Measurements from ENCODE around the gene TAC4. TPM values are rescaled to one million over a fixed set of nuclear protein-coding genes. Genes with fewer than 3 reads are reported as not detected.
A peak's percentile ranks its signal among the peaks of the same experiment; 100 is the strongest.

Gene TAC4
- total RNA-seq, 4 donors from 2014 or later: not detected

DNA sequence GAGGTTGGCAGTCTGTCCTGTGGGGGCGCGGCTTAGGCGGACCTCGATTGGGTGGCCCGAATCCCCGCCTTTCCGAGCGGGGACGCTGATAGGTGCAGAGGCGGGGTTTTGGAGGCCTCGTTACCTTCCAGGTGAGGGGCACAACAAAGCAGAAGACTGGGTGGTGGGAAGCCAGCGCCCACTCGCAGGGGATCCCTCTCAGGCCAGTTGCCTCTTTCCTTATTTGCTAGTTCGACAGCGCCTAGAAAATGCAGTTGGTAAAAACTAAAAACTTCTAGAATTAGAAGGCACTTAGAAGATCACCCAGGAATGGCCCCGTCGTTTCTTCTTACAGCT lies 58.7 kb downstream of the TAC4 start:
- Histone ChIP-seq H3K36me3 (peaks cover 3 to 35% (median 9%) of the 10 kb centered on the region in 3 donors), H3K27ac (peak overlapping the region in 3 of 4 donors; percentile 45 to 99 (median 95)), H3K4me3 (peak overlapping the region; percentile 66 to 98 (median 92)), H3K9me3 (no peaks in the 10 kb centered on the region), H3K4me1 (peaks cover 0 to 60% (median 26%) of the 10 kb centered on the region in 3 donors), H3K27me3 (no peaks in the 10 kb centered on the region)
- 3 to 12% methylated on average over 2 to 4 of the region's 17 CpGs for WGBS, 2 donors
- DNase-seq: no peak
- TF ChIP-seq POLR2A (IDR thresholded peaks at IDR 0.05): no peak
- TF ChIP-seq, protein P1, sequence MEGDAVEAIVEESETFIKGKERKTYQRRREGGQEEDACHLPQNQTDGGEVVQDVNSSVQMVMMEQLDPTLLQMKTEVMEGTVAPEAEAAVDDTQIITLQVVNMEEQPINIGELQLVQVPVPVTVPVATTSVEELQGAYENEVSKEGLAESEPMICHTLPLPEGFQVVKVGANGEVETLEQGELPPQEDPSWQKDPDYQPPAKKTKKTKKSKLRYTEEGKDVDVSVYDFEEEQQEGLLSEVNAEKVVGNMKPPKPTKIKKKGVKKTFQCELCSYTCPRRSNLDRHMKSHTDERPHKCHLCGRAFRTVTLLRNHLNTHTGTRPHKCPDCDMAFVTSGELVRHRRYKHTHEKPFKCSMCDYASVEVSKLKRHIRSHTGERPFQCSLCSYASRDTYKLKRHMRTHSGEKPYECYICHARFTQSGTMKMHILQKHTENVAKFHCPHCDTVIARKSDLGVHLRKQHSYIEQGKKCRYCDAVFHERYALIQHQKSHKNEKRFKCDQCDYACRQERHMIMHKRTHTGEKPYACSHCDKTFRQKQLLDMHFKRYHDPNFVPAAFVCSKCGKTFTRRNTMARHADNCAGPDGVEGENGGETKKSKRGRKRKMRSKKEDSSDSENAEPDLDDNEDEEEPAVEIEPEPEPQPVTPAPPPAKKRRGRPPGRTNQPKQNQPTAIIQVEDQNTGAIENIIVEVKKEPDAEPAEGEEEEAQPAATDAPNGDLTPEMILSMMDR (IDR thresholded peaks at IDR 0.05): no peak
- intact Hi-C loops (cut with DNase I): no loop called here

DNA sequence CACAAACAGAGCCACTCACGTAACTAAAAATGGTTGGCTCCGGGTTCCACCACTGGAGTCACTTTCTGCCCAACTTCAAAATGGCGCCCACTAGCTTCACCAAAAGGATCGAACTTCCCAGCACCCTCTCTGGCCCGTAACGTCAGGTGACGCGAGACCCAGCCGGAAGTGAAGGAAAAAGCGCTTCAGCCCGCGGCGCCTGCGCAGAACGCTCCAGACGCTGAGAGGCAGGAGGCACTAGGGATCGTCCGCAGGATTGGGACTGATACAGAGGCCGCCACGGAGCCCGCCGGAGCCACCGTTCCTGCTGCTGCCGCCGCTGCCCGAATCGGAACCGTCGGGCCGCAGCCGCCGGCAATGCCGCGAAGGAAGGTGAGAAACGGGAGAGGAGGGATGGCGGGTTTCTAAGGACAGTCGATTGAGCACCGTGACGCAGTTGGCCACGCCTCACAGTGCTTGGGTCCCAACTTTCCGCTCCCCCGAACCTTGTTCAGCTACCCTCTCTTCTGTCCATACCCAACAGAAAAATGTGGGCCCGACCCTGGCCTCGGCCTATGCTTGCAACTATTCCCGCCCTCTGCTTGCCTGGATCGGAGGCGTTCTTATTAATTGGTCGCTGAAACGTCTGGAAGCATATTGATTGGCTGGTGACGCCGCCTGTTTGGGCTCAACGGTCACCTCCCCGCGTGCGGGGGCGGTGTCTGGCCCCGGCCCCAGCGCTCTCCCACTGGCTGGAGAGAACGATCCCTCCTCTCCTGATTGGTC lies 59.2 kb downstream of the TAC4 start, which contains the start of gene KAT7:
TSS of gene KAT7 (plus strand) at position 204 of the 765 bp plus-strand sequence. CDS start at position 358, 154 bp downstream.
- TF ChIP-seq, protein P1 (IDR thresholded peaks at IDR 0.05): peak in 3 of 6 experiments; percentile 4 to 56 (median 28)
- TF ChIP-seq POLR2A (IDR thresholded peaks at IDR 0.05): peak in 3 of 4 donors; percentile 32 to 89 (median 85)
- peak within 1 kb of the TSS; percentile 95 to 100 (median 98) for H3K27ac ChIP-seq
- peak; percentile 95 for DNase-seq
- H3K36me3 ChIP-seq: peaks cover 3 to 29% (median 7%) of the 10 kb centered on the region in 3 donors
- H3K27me3 ChIP-seq: no peaks in the 10 kb centered on the region
- peak within 1 kb of the TSS; percentile 66 to 98 (median 92) for H3K4me3 ChIP-seq
- intact Hi-C loops (cut with DNase I): no loop called here
- no peaks in the 10 kb centered on the region for H3K9me3 ChIP-seq
- WGBS, 2 donors: 1% methylated on average over 16 to 37 of the region's 59 CpGs
- H3K4me1 ChIP-seq: peaks cover 0 to 60% (median 26%) of the 10 kb centered on the region in 3 donors

Other genes with a start within 250 kb of the TAC4 start
- gene SPOP, start 170.0 kb downstream of the TAC4 start, total RNA-seq: 10 to 100 TPM; 18.1 to 67.5 (median 36.5) TPM
- 10 to 100 TPM; 32.4 to 68.5 (median 36.2) TPM for gene SLC35B1, start 140.1 kb downstream of the TAC4 start, total RNA-seq
- 1 to 10 TPM; 5.6 to 7.5 (median 6.5) TPM for gene FAM117A, start 83.9 kb downstream of the TAC4 start, total RNA-seq
- gene KAT7, start 59.4 kb downstream of the TAC4 start, total RNA-seq: 10 to 100 TPM; 22.6 to 32.6 (median 26.6) TPM
- under 1 TPM in 2 of 4 donors, not detected in 2; 0.13 to 0.67 TPM for gene DLX4, start 121.1 kb upstream of the TAC4 start, total RNA-seq
- 1 to 10 TPM in 3 of 4 donors, under 1 TPM in 1; 0.76 to 2.0 (median 1.4) TPM for gene DLX3, start 147.2 kb upstream of the TAC4 start, total RNA-seq
- 10 to 100 TPM; 44.4 to 86.3 (median 77.0) TPM for gene ITGA3, start 208.0 kb upstream of the TAC4 start, total RNA-seq
- 10 to 100 TPM in 3 of 4 donors, 1 to 10 TPM in 1; 5.2 to 20.2 (median 12.8) TPM for gene PDK2, start 247.3 kb upstream of the TAC4 start, total RNA-seq

All from esophagus squamous epithelium (tissue), 5 donors.